Measurements from ENCODE around the gene RAB36.

GRCh38 chr22:23117275-23117674 lies 28.0 kb upstream of the RAB36 start:
- no peak for TF ChIP-seq NFRKB (IDR thresholded peaks at IDR 0.05)
- TF ChIP-seq ARNT (IDR thresholded peaks at IDR 0.05) = no peak
- no peak for TF ChIP-seq BHLHE40 (IDR thresholded peaks at IDR 0.05; ENCODE audit: borderline replicate concordance)
- no peak for TF ChIP-seq CTBP1 (IDR thresholded peaks at IDR 0.05; ENCODE audit: borderline replicate concordance)
- TF ChIP-seq SP1 (IDR thresholded peaks at IDR 0.05) = no peak
- TF ChIP-seq L3MBTL2 (conservative IDR thresholded peaks at IDR 0.05) = no peak
